A204.1 (cell line): ENCODE measurements around the gene LINC00305.
A peak's percentile ranks its signal among the peaks of the same experiment; 100 is the strongest.

Experiments
- FAIRE-seq: peaks from 2 replicates; lab custom pipeline; 2012; peaks lifted over from hg19 to GRCh38; lab: Jason Lieb, UNC

LINC00305 gene

GRCh38 chr18:64111950-64112349, 36.9 kb downstream of the LINC00305 start:
- no peak for FAIRE-seq

GRCh38 chr18:64110692-64111480, 38.0 kb downstream of the LINC00305 start:
- FAIRE-seq: no peak

- no peak for FAIRE-seq
Measured at GRCh38 chr18:64103986-64104385, 44.9 kb downstream of the LINC00305 start.

- no peak for FAIRE-seq
Measured at GRCh38 chr18:64100116-64100922, 48.6 kb downstream of the LINC00305 start.

- FAIRE-seq: no peak
Measured at GRCh38 chr18:64099244-64099643, 49.6 kb downstream of the LINC00305 start.

GRCh38 chr18:64097497-64097896, 51.4 kb downstream of the LINC00305 start:
- peak; percentile 98 for FAIRE-seq

- FAIRE-seq: no peak
Measured at GRCh38 chr18:64095056-64095455, 53.8 kb downstream of the LINC00305 start.

GRCh38 chr18:64094210-64094609, 54.7 kb downstream of the LINC00305 start:
- no peak for FAIRE-seq

GRCh38 chr18:64091526-64091925, 57.4 kb downstream of the LINC00305 start:
- no peak for FAIRE-seq

- FAIRE-seq: no peak
Measured at GRCh38 chr18:64090876-64091275, 58.0 kb downstream of the LINC00305 start.

GRCh38 chr18:64083916-64084315, 65.0 kb downstream of the LINC00305 start:
- no peak for FAIRE-seq

- FAIRE-seq: no peak
Measured at GRCh38 chr18:64082513-64082912, 66.4 kb downstream of the LINC00305 start.

GRCh38 chr18:64082054-64082453, 66.8 kb downstream of the LINC00305 start:
- no peak for FAIRE-seq

GRCh38 chr18:64073971-64074370, 74.9 kb downstream of the LINC00305 start:
- no peak for FAIRE-seq

- FAIRE-seq: no peak
Measured at GRCh38 chr18:64055019-64055418, 93.9 kb downstream of the LINC00305 start.

- no peak for FAIRE-seq
Measured at GRCh38 chr18:64053246-64053645, 95.6 kb downstream of the LINC00305 start.

- no peak for FAIRE-seq
Measured at GRCh38 chr18:64052772-64053171, 96.1 kb downstream of the LINC00305 start.

- no peak for FAIRE-seq
Measured at GRCh38 chr18:64044616-64045015, 104.3 kb downstream of the LINC00305 start.

GRCh38 chr18:64042728-64043358, 106.0 kb downstream of the LINC00305 start:
- no peak for FAIRE-seq

- FAIRE-seq: peak; percentile 77
Measured at GRCh38 chr18:64037812-64038414, 111.0 kb downstream of the LINC00305 start.

GRCh38 chr18:64032312-64032711, 116.6 kb downstream of the LINC00305 start:
- FAIRE-seq: no peak

- no peak for FAIRE-seq
Measured at GRCh38 chr18:64031411-64031810, 117.5 kb downstream of the LINC00305 start.
